HG02981 (cell line): ENCODE measurements around the gene BOD1L1.
"Not testable (repeated sequence)": the region's sequence is repeated elsewhere in the genome, so short reads cannot be mapped to it uniquely, and the experiment has no call there.

Experiments
- ATAC-seq: cut with Tn5 transposase; IDR thresholded peaks from one replicate; pipeline ENCODE4 v1.9.1; 2021; ENCODE audit warnings: mild to moderate bottlenecking, moderate library complexity; ENCODE audit not compliant: unreplicated experiment

The BOD1L1 gene

DNA sequence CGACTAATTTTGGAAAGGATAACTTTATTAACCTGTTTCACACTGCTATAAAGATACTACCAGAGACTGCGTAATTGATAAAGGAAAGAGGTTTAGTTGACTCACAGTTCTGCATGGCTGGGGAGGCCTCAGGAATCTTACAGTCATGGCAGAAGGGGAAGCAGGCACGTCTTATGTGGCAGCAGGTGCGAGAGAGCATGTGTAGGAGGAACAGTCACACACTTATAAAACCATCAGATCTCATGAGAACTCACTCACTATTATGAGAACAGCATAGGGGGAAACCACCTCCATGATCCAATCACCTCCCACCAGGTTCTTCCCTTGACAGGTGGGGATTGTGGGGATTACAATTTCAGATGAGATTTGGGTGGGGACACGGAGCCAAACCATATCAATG lies 67.4 kb downstream of the BOD1L1 start:
- not testable (repeated sequence) for ATAC-seq

DNA sequence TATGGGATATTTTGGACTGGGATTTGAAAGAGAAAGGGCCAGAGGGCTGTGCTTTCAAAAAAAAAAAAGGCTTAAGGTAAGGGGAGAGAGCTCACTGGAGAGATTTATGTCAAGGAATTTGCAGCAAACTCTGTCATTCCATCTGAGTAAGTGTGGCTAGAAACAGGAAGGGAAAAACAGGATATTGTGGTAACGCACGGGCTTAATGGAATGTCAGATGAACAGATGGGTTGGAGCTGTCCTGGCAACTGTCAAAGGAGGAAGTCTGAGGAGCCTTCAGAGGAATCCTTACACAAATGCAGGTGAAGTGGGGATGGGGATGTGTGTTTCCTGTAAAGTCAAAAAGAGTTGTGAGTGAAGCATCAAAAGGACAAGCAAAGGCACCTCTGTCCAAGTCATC lies 68.1 kb downstream of the BOD1L1 start:
- no peak for ATAC-seq

DNA sequence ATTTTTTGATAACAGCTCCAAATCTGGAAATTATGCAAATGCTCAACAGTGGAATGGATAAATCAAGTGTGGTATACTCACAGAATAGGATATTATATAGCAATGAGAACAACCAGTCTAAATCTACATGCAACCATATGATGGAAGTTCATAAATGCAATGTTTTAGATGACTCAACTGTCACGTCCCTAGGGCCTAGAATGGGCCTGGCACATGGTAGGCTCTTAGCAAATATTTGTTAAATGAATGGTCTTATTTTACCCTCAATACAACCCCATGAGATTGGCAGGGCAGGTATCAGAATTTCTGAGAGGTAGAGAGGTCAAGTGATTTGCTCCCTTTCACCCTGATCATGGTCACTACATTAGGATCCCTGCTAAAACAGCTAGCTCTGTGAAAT lies 68.6 kb downstream of the BOD1L1 start:
- no peak for ATAC-seq

DNA sequence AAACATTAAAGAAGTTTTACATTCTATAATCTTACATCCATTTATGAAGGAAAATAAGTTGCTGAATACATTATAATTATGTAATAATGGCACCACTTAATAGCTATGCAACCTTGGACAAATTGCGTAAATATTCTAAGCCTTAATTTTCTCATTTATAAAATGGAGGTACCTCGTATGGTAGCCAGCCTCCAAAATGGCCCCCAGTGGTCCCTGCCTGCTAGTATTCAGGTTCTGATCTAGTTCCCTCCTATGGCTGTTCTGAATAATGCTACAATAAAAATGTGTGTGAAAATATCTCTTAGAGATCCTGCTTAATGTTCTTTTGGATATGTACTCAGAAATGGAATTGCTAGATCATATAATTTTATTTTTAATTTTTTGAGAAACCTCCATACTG lies 72.2 kb downstream of the BOD1L1 start:
- ATAC-seq, result no peak

DNA sequence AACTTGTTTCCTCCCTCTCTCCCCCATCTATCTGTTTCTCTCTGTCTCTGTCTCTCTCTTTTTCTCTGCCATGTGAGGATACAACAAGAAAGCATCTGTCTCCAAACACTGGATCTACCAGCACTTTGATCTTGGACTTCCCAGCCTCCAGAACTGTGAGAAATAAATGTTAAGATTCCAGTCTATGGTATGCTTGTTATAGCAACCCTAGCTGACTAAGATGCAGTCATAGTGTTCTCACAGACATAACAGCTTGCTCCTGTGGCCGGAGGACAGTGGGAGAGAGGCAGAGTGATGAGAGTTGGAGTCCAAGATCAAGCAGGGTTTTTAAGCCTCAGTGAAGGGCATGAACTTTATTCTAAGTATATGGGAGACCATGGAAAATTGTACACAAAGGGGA lies 74.4 kb downstream of the BOD1L1 start:
- no peak for ATAC-seq

DNA sequence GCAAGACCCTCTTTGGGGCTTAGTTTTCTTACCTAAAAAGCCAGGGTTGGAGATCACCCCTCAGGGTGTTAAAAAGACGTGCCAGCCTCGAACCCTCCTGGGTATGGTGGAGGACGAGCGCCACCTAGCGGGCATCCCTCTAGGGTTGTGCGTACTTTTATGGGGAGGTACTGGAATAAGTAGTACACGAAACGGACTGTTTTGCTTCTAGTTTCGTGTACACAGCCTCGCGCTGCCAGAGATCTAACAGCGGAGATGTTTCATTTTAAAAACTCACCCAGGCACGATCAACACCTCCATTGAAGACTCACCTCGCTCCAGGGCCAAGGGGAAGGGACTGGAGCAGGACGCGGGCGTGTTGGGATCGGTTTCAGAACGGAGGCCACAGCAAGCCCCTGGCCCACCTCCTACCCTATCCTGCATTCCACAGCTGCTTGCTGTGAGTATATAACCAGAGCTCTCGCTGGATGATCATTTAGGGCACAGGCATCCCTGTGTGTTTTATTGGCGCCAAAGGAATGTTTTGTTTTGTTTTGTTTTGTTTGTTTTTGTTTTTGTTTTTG lies 78.5 kb downstream of the BOD1L1 start:
- peak; percentile 68 for ATAC-seq

DNA sequence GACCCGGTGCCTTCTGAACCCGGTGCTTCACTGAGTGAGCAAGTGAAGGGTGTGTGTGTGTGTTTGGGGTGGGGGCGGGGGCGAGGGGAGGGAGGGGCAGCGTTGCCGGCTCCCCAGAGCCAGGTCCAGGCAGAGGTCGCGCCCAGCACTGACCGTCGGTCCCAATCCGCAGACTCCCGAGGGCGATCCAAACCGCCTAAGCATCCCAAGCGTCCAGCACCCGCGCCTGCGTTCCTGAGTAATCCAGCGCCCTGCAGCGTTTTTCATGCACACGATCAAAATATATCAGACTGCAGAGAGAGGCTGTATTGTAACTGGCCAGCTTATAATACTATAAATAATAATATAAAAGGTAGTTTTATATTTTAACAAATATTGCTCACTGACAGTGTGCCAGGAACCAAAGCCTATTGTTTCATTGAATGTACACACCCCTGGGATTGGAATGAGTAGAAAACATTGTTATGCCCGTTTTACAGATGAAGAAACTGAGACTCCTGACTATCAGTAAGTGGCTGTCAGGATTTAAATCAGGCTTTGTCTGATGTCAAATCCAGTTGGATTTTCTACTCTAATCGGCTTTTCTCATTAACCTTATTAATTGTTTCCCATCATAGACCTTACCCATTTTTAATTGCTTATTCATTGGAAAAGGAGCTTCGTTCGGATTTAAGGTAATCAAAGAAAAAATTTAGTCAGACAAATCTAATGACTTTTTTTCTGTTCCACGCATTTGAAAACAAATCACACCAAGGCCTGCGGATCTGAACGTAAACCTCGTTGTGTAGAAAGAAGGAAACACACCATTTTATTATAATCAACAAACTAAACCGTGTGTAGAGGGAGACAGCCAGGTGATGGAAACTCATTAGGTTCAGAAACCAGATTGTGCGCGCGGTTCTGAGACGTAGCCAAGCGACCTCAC lies 79.2 kb downstream of the BOD1L1 start:
- ATAC-seq, result peak; percentile 1

DNA sequence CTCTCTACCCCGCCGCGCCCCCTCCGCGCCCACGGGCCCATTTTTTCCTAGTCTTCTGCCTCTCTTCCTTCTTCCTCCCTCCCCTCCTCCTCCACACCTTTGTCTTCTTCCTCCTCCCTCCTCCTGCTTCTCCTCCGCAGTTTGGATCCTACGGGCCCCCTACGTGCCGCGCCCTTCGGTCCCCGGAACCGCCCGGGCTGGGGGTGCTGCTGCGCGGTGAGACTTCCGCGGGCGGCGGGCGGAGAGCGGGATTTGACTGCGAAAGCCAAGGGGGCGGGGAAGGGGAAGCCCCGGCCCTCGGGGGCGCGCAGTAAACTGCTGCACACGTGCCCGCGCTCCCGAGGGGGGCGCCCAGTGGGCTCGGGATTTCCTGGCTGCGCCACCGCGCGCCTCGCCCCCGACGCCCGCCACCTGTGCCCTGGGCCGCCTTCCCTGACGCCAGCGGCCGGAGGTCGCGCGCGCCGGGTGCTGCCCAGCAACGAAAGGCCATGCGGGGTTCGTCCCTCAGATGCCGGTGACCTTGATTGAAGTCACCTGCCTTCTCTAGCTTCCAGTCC lies 80.0 kb downstream of the BOD1L1 start:
- ATAC-seq, result no peak

DNA sequence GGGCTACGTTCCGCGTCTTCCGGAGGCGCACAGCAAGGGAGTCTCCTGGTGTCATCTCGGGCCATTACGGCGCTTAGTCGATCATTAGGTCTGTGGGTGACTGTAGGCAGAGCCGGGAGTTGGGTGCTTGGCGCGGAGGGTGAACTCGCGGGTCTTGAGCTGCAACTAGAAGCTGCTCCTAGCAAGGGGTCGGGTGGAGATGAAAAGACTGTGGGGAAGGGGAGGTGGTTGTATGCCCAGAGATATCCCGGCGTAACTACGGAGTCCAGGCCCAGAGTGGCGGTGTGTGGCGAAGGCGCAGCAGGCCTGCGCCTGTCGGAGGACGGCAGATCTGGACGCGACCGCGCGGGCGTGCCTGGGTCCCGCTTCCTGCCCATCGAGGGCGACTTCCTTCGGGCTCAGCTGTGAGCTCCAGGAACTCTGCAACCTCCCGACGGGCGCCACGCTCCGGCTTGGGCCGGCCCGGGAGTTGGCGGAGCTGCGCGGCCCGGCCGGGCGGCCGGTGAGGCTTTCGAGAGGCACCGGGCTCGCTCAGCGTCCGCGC lies 80.5 kb downstream of the BOD1L1 start:
- ATAC-seq, result no peak

DNA sequence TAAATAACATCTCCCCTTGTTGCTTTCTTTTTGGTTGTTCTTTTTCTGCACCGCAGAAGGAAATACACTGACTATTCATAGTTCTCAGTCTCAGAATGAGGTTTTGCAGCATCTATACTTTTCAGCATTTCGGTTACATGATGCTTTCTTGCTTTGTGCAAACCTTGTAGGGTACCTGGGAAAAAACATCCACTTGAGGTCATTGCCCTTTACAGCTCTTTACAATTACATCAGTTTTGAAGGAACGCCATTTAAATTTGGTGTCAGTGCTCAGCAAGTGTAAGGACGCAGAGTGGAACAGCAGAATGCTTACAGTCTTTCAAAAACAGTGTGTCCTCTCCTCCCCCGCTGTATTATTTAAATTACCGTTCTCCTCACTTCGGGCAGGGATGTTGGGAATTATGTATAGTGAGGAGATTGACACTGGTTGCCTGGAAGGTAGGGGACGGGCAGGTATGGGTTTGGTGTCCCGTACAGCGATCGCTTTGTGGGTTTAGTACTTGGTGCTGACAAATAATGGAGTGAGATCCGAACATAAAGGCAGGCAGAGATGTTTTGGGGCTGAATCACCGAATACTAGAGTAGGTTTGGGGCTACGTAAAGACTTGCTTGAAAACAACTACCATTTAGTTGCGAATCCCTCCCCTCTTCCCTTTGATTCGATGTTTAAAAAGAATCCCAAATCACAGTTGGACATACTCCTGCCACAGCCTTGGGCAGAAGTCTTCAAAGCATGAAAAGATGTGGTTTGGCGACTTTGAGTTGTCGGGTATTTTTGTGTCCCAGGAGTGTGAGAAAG lies 81.2 kb downstream of the BOD1L1 start:
- ATAC-seq, result no peak

DNA sequence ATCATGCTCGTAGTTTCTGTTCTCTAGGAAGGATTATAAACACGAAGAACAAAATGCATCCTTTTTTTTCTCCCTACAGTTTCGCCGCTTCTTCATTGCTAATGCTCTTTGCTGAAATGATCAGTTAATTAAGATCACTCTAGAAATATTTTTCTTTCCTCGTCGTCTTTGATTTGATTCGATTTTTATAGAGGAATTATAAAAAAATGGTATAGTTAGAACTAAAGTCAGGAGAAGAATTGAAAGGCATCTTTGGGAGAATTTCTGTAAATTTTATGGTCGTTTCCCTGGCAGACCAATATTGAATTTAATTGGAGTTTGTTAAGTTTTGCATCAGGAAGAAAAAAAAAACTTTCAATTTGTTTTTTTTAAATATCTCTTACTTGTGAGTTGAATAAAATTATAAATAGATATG lies 82.1 kb downstream of the BOD1L1 start:
- ATAC-seq, result no peak

DNA sequence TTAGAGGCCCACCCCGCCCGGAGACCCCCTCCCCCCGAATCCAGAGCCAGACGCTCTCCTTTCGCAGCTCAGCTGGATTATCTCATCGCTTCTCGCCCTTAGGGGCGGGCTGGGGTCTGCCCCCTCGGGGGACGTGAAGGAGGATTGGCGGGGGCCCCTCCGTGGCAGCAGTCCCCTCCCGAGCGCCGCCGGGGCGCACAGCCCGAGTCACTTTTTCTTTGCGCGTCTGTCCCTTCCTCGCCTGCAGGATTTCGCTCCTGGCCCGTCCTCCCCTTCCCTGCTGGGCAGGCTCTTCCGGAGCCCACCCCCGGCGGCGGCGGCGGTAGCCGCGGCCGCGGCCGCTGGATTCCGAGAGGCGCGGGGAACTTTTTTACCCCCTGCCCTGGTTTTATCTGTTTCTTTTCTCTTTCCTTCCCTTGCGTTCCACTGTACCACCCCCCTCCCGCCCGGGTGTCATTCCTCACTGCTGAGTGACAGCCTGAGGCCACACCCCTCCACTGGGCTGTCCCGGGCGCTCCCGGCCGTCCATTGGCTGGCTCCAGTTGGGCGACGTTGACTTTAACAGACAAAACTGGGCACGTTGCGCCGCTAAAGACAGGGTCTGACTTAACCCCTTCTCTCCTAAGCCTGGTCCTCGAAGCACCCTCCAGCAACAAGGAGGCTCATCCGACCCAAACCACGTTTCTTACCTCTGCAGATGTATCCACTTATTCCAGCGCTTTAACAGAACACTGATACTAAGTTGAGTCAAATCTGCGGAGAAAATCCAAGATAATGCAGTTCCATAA lies 82.7 kb downstream of the BOD1L1 start:
- ATAC-seq, result peak; percentile 43

DNA sequence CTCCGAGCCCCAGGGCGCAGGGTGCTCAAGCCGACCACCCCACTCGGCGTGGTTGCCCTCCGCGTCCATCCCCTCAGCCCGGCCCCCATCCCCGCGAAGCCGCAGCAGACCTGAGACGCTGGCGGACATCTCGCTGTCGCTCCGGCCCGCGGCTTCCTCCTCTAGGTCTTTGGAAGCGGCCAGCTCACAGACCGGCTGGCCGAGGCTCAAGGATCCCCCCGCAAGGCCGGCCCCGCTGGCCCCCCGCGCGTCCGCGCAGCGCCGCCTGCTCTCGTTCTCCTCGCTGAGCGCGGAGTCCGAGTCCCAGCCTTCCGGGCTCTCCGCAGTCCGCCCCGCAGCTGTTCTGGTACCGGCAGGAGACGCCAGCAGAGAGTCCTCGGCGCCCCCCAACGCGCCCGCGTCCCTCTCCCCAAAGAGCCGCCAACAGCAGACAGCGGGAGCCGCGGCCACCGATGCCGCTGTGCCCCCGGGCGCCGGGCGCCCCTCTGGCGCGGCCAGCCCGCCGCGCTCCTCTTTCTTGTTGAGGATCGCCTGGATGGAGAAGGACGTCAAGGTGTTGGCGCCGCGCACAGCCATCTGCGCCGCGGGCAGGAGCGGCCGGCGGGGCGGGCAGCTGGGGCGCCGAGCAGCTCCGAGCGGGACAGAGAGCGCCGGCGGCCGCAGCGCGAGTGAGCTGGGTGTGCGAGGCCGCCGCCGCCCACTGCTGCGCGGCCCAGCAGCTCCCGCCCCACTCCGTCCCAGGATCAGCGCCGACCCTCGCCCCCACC lies 83.5 kb downstream of the BOD1L1 start, which contains the start of gene NKX3-2:
Gene NKX3-2 (minus strand): TSS at position 670 of the 767 bp plus-strand sequence. CDS start 94 bp downstream, at position 576.
- ATAC-seq, result no peak

DNA sequence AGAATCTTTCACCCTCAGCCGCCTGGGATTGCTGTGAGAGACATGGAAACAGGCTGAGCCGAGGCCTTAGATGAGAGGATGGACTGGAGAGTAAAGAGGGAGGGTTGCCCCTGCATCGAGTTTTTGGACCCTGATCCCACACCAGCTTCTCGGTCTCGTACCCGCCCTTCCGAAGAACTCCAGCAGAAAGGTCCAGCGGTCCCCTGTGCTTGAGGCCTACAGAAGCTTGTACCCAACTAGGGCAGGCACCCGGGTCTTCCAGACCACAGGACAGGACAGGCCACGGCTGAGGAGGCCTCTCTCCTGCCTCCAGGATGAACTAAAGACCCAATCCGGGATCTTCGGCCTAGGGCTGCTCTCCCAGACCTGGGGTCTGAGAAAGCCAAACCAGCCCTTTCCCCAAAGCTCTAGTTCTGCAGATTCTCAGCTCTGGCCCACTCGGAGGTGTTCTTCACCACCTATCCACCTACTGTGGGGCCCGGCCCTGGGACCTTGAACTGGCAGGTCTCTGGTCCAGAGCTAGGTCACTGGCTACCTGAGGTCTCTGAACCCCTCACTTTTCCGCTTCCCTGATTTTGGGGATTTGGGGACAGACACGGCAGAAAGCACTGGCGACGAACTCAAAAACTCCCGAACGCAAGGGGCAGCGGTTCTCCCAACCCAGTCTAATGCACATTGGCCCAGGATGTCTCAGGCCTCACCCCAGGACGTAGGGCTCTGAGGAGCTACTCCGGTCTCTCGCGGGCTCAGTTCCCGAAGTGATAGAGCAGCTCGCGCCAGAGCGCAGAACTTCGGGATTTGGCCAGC lies 84.3 kb downstream of the BOD1L1 start:
- no peak for ATAC-seq

DNA sequence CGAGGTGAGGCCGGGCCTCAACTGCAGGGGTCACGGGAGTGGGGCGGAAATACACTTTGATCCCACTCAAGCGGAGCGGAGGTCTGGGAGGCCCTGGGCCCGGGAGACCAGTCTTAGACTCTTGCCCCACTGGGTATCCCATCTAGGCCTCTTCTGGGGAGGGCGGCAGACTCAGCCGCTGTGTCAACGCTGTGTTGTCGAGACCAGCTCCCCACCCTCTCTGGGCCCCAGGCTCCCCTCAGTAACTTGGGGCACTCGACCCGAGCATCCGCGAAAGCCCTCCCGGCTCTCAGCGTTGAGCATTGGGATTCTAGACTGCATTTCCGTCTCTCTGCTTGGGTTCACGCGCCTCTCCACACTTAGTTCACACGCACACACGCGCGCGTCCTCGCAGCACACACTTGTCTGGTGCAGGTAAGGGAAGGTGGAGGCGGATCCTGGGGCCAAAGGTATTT lies 84.9 kb downstream of the BOD1L1 start:
- ATAC-seq, result no peak

DNA sequence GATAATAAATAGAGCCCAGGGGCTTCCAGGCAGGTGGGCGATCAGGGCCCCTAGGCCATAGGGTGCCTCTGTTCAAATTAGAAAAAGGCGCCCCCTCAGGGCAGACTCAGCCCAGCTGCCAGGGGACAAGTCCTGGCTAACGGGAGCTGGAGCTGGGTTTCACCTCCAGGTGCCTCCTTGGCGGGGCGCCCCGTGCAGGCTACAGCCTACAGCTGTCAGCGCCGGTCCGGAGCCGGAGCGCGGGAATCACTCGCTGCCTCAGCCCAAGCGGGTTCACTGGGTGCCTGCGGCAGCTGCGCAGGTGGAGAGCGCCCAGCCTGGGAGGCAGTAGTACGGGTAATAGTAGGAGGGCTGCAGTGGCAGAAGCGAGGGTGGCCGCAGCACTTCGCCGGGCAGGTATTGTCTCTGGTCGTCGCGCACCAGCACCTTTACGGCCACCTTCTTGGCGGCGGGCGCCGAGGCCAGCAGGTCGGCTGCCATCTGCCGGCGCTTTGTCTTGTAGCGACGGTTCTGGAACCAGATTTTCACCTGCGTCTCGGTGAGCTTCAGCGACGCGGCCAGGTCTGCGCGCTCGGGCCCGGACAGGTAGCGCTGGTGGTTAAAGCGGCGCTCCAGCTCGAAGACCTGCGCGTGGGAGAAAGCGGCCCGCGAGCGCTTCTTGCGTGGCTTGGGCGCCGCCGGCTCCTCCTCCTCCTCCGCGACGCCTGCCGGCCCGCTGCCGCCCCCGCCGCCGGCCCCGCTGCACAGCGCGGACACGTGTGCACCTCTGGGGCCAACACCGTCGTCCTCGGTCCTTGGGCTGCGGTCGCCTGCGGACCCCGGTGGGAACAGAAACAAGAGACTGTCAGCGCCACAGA lies 85.6 kb downstream of the BOD1L1 start:
- ATAC-seq, result no peak

DNA sequence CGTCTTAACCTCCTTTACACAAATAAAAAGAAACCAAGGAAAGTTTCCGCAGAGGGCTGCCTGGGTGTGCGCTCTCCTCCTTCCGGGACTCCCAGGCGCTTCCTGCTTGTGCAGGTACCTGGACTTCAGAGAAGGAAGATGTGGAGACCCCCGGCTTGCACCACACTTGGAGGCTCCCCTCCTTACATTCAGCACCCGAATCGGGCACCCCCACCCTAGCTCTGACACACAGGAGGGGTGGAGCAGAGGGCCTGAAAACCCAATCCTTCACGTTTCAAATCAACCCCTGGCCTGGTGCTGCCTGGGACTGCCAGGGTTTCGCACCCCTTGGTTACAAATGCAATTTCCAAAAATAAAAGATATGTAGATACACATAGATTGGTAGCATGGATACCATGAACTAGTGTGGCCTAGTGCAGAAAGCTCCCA lies 86.3 kb downstream of the BOD1L1 start:
- ATAC-seq, result no peak
